GM21447 (cell line): ENCODE measurements around the gene UMAD1.

Experiments used
- ATAC-seq: cut with Tn5 transposase; IDR thresholded peaks from one replicate; pipeline ENCODE4 v1.9.1; 2021; ENCODE audit not compliant: unreplicated experiment

UMAD1 gene

GRCh38 chr7:7719236-7719635 is 78.7 kb downstream of the UMAD1 start:
- peak; percentile 99 for ATAC-seq

- no peak for ATAC-seq
Measured at GRCh38 chr7:7720193-7720592, 79.6 kb downstream of the UMAD1 start.

DNA sequence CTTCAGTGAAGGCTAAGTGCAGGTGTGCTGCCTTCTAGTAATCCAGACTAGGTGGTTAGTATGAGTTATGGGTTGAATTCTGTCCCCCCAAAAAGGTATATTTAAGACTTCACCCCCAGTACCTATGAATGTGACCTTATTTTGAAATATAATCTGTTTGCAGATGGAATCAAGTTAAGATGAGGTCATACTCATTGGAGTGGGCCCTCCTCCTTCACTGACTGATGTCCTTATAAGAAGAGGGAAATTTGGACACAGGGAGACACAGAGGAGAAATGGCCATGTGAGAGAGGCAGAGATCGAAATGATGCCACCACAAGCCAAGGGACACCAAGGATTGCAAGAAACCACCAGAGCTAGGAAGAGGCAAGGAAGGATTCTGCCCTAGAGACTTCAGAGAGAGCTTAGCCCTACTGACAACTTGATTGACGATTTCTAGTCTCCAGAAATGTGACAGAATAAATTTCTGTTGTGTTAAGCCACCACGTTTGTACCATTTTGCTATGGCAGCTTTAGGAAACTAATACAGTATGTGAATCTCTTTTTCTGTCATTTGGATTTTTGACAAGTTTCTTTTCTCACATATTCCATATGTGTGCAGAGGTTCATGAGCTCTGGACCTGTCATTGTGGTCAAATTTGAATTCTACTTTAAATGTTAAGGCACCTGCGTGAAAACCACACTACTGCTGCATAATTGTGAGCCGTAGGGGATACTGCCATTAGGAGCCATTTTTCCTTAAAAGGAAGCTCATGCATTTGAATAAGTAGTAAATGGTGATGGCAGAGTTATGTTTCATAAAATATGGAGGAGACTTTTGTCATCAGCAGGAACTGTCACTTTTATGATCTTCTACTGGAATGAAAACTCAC is 80.4 kb downstream of the UMAD1 start:
- ATAC-seq, result no peak

DNA sequence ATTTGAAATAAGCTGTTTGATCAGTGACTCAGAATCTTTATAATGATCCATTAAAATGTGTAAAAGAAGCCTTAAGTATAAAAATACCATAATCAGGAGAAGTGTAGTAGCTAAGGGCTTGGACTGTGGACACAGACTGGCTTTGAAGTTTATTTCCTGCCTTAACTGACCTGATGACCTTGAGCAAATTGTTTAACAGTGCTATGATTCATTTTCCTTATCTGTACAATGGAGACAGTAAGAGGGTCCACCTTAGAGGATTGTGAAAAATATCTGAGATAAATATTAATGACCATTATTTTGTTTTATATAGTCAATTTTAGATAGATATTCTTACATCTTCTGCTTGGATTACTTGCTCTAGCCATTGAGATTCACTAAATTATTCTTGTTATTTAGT is 91.2 kb downstream of the UMAD1 start:
- no peak for ATAC-seq

- no peak for ATAC-seq
Measured at GRCh38 chr7:7732621-7733281, 92.2 kb downstream of the UMAD1 start.

DNA sequence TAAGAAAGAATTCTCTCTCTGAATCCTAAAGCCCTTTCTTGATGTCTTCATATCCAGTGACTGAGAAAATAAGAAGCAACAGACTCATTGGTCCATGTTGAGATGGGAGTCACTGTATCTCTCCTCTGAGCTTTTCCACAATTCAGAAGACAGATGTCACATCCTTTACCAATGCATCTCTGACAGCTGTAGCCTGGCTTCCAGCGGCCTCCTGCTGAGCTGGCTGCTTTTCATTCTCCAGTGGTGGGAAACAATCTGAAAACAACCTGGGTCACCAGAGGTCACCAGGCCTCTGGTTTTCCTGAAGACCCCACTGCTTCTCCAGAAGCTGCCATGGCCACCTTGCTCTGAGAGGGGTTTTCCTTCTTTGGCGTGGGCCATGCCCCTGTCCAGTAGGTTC is 96.1 kb downstream of the UMAD1 start:
- ATAC-seq, result no peak

- ATAC-seq, result no peak
Measured at GRCh38 chr7:7737674-7738073, 97.1 kb downstream of the UMAD1 start.

DNA sequence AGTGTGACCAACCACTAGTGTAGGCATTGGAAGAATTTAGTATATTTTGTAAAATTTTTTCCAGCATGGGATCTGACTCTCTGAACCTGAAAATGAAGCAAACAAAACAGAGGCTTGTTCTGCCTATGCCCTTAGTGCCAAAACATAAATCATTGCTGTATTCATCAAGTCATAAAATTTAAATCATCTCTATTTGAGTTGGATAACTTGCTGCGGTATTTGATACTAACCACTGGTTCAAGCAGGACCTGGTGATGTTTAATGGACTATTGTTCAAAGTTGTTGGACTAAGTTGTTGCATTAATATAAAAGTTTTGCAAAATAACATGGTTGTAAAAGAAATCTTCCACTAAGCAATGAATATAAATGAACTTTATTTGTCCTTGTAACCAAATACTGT is 97.6 kb downstream of the UMAD1 start:
- no peak for ATAC-seq

GRCh38 chr7:7738622-7739021 is 98.1 kb downstream of the UMAD1 start:
- no peak for ATAC-seq

DNA sequence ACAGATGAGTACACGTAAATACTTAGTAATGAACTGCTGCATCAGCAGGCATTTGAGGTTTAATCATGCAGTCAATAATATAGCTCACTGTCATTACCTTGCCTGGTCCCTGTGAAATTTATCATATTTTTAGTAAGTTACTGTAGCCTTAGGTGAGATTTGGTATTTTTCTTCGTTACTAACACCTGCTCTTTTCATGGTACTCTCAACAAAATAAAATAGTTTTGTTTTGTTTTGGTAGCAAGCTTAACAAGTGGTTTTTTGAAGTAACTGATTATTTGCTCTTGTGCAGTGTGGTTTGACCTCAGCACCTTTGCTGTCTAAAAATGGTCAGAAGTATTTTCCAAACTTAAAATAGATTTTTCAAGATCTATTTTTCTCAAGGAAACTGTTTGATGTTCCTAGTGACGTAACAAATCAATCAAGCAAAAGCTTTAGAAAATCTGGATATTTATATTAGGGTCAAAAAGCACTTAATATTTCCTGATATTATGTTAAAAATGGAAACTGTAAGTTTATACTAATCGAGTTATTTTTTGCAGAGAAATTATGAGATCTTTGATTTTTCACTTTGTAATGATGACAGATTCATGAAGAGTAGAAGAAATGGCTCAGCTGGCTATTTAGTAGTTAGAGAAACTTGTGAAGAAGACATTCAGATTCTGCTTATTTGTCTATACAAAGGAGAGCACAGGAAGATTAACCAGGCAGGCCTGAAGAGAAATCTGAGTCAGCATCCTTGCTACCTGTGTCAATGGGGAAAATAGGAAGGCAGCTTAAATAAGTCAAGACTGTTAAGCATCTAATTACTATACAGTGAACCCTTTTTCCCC is 98.9 kb downstream of the UMAD1 start:
- no peak for ATAC-seq

GRCh38 chr7:7740037-7740355 is 99.4 kb downstream of the UMAD1 start:
- ATAC-seq, result no peak

DNA sequence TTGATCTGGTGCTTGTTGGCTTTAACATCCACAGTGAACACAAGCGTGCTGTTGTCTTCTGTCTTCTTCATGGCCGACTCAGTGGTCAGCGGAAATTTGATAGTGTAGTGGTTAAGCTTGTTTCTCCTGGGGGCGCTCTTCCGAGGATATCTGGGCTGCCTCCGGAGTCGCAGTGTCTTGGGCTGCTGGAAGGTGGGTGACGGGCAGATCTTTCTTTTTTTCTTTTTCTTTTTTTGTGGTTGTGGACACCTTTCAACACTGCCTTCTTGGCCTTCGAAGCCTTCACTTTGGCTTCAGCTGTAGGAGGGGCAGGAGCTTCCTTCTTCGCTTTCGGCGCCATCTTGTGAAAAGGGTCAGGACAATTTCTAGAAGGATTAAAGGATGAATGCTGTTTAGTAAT is 101.7 kb downstream of the UMAD1 start:
- no peak for ATAC-seq

DNA sequence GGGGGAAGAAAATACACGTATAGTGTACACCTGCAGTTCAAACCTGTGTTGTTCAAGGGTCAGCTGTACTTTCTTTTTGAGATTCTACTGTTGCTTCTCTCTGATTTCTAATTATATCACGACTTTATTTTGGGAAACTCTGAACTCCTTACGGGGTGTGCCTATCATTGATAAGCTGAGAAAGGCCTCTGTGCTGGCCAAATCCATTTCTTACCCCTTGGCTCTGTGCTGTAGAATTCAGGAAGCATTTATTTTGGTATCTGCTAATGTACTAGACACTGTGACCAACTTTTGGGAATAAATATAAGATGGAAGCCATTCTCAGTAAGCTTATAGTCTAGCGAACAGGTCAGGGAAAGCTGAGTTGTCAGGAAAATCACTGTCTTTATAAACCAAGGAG is 104.7 kb downstream of the UMAD1 start:
- ATAC-seq, result no peak

- no peak for ATAC-seq
Measured at GRCh38 chr7:7745966-7746365, 105.4 kb downstream of the UMAD1 start.

DNA sequence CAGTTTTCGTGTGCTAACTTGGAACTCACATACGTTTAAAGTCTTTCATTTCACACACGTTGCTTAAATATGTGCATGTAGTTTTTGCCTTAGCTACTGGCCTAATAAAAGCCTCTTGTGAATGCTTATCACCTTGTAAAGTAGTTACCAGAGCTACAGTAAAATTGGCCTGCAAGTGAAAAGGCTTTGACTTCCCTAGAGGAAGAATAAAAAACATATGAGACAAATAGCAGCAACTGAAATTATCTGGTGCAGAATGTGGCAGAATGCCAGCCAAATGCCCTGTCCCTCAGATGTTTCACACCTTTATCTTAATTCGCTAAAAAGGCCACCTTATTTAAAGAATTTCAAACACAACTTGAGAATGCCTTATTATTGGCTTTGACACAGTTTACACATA is 105.9 kb downstream of the UMAD1 start:
- no peak for ATAC-seq

DNA sequence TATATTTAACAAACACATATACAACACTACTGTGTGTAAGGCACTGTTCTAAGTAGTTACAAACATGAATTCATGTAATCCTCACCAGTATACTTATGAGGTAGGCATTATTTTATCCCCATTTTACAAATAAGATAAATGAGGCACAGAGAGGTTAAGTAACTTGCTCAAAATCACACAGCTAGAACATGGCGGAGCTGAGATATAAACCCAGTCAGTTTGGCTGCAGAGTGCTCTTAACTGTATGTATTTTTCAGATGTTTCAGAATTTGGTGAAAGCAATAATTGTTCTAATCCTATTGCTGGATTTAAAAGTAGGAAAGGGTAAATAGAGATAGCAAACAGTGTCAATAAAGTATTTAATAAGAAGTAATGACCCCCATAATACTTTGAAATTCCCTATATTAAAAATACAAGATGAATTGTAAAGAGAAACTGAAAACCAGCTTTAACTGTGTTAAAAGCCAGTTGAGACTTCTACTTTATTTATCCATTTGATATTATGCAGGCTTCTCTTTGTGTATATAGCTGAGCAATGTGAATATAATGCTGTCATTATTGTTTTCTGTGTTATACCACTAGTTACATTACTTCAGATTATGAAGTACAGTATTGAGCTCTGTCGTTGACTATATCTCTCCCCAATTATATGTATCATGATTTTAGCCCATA is 110.2 kb downstream of the UMAD1 start:
- no peak for ATAC-seq

GRCh38 chr7:7751243-7752092 is 110.9 kb downstream of the UMAD1 start:
- ATAC-seq, result no peak

DNA sequence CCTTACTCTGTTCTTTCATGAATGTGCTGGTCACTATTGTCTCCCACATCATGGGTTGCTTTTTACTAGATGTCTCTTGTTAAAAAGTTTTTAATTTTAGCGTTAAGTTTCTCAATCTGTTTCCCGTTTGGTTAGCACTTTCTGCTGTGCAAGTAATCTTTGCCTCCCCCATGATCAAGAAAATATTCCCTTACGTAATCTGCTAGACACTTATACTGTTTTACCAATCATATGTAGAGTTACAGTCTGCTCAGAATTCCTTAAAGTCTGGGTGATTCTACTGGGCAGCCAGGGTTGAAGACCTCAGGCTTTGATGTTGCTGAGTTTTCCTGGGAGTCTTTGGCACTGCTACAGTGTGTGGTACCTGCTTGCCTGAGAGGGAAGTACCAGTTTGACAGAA is 116.0 kb downstream of the UMAD1 start:
- ATAC-seq, result no peak

GRCh38 chr7:7757576-7757975 is 117.0 kb downstream of the UMAD1 start:
- no peak for ATAC-seq

GRCh38 chr7:7761340-7761973 is 120.9 kb downstream of the UMAD1 start:
- ATAC-seq, result peak; percentile 31
